ENCODE data around the gene INSR.

DNA sequence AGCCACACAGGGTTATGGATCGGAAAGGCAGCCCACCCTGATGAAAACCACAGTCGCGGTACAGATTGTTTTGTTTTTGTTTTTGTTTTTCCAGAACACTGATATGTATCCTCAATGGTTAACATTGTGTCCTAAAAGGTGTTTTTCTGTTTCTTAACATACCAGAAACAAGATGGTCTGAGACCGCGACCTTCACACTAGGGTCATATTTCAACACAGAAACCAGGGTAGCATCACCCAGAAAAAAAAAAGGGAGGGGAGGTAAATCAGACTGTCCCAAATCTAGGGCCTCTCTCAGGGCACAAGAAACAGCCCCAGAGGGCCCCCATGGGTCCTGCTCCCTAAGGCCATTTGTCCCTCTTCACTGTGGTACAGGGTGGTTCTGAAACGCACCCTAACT, 66.5 kb downstream of the INSR start:
- TF ChIP-seq, protein P1, sequence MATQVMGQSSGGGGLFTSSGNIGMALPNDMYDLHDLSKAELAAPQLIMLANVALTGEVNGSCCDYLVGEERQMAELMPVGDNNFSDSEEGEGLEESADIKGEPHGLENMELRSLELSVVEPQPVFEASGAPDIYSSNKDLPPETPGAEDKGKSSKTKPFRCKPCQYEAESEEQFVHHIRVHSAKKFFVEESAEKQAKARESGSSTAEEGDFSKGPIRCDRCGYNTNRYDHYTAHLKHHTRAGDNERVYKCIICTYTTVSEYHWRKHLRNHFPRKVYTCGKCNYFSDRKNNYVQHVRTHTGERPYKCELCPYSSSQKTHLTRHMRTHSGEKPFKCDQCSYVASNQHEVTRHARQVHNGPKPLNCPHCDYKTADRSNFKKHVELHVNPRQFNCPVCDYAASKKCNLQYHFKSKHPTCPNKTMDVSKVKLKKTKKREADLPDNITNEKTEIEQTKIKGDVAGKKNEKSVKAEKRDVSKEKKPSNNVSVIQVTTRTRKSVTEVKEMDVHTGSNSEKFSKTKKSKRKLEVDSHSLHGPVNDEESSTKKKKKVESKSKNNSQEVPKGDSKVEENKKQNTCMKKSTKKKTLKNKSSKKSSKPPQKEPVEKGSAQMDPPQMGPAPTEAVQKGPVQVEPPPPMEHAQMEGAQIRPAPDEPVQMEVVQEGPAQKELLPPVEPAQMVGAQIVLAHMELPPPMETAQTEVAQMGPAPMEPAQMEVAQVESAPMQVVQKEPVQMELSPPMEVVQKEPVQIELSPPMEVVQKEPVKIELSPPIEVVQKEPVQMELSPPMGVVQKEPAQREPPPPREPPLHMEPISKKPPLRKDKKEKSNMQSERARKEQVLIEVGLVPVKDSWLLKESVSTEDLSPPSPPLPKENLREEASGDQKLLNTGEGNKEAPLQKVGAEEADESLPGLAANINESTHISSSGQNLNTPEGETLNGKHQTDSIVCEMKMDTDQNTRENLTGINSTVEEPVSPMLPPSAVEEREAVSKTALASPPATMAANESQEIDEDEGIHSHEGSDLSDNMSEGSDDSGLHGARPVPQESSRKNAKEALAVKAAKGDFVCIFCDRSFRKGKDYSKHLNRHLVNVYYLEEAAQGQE (tag by site-specific recombination; IDR thresholded peaks at IDR 0.05): no peak
- TF ChIP-seq, protein P2, sequence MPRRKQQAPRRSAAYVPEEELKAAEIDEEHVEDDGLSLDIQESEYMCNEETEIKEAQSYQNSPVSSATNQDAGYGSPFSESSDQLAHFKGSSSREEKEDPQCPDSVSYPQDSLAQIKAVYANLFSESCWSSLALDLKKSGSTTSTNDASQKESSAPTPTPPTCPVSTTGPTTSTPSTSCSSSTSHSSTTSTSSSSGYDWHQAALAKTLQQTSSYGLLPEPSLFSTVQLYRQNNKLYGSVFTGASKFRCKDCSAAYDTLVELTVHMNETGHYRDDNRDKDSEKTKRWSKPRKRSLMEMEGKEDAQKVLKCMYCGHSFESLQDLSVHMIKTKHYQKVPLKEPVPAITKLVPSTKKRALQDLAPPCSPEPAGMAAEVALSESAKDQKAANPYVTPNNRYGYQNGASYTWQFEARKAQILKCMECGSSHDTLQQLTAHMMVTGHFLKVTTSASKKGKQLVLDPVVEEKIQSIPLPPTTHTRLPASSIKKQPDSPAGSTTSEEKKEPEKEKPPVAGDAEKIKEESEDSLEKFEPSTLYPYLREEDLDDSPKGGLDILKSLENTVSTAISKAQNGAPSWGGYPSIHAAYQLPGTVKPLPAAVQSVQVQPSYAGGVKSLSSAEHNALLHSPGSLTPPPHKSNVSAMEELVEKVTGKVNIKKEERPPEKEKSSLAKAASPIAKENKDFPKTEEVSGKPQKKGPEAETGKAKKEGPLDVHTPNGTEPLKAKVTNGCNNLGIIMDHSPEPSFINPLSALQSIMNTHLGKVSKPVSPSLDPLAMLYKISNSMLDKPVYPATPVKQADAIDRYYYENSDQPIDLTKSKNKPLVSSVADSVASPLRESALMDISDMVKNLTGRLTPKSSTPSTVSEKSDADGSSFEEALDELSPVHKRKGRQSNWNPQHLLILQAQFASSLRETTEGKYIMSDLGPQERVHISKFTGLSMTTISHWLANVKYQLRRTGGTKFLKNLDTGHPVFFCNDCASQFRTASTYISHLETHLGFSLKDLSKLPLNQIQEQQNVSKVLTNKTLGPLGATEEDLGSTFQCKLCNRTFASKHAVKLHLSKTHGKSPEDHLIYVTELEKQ (tag by site-specific recombination; IDR thresholded peaks at IDR 0.05; ENCODE audit: borderline replicate concordance): no peak
- TF ChIP-seq ZNF140 (tag by site-specific recombination; IDR thresholded peaks at IDR 0.05) (no peak), ZNF239 (tag by site-specific recombination; IDR thresholded peaks at IDR 0.05) (no peak), ZNF701 (tag by site-specific recombination; IDR thresholded peaks at IDR 0.05) (no peak), KLF10 (tag by site-specific recombination; IDR thresholded peaks at IDR 0.05) (no peak), SP2 (tag by site-specific recombination; IDR thresholded peaks at IDR 0.05) (no peak), ZNF549 (tag by site-specific recombination; IDR thresholded peaks at IDR 0.05) (no peak)
- TF ChIP-seq, protein P3, sequence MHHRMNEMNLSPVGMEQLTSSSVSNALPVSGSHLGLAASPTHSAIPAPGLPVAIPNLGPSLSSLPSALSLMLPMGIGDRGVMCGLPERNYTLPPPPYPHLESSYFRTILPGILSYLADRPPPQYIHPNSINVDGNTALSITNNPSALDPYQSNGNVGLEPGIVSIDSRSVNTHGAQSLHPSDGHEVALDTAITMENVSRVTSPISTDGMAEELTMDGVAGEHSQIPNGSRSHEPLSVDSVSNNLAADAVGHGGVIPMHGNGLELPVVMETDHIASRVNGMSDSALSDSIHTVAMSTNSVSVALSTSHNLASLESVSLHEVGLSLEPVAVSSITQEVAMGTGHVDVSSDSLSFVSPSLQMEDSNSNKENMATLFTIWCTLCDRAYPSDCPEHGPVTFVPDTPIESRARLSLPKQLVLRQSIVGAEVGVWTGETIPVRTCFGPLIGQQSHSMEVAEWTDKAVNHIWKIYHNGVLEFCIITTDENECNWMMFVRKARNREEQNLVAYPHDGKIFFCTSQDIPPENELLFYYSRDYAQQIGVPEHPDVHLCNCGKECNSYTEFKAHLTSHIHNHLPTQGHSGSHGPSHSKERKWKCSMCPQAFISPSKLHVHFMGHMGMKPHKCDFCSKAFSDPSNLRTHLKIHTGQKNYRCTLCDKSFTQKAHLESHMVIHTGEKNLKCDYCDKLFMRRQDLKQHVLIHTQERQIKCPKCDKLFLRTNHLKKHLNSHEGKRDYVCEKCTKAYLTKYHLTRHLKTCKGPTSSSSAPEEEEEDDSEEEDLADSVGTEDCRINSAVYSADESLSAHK (tag by site-specific recombination; IDR thresholded peaks at IDR 0.05): no peak
- TF ChIP-seq, protein P4, sequence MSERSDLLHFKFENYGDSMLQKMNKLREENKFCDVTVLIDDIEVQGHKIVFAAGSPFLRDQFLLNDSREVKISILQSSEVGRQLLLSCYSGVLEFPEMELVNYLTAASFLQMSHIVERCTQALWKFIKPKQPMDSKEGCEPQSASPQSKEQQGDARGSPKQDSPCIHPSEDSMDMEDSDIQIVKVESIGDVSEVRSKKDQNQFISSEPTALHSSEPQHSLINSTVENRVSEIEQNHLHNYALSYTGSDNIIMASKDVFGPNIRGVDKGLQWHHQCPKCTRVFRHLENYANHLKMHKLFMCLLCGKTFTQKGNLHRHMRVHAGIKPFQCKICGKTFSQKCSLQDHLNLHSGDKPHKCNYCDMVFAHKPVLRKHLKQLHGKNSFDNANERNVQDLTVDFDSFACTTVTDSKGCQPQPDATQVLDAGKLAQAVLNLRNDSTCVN (tag by site-specific recombination; optimal IDR thresholded peaks at IDR 0.05): no peak
- TF ChIP-seq, protein P5, sequence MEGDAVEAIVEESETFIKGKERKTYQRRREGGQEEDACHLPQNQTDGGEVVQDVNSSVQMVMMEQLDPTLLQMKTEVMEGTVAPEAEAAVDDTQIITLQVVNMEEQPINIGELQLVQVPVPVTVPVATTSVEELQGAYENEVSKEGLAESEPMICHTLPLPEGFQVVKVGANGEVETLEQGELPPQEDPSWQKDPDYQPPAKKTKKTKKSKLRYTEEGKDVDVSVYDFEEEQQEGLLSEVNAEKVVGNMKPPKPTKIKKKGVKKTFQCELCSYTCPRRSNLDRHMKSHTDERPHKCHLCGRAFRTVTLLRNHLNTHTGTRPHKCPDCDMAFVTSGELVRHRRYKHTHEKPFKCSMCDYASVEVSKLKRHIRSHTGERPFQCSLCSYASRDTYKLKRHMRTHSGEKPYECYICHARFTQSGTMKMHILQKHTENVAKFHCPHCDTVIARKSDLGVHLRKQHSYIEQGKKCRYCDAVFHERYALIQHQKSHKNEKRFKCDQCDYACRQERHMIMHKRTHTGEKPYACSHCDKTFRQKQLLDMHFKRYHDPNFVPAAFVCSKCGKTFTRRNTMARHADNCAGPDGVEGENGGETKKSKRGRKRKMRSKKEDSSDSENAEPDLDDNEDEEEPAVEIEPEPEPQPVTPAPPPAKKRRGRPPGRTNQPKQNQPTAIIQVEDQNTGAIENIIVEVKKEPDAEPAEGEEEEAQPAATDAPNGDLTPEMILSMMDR (tag by site-specific recombination; IDR thresholded peaks at IDR 0.05): no peak
- TF ChIP-seq, protein P6, sequence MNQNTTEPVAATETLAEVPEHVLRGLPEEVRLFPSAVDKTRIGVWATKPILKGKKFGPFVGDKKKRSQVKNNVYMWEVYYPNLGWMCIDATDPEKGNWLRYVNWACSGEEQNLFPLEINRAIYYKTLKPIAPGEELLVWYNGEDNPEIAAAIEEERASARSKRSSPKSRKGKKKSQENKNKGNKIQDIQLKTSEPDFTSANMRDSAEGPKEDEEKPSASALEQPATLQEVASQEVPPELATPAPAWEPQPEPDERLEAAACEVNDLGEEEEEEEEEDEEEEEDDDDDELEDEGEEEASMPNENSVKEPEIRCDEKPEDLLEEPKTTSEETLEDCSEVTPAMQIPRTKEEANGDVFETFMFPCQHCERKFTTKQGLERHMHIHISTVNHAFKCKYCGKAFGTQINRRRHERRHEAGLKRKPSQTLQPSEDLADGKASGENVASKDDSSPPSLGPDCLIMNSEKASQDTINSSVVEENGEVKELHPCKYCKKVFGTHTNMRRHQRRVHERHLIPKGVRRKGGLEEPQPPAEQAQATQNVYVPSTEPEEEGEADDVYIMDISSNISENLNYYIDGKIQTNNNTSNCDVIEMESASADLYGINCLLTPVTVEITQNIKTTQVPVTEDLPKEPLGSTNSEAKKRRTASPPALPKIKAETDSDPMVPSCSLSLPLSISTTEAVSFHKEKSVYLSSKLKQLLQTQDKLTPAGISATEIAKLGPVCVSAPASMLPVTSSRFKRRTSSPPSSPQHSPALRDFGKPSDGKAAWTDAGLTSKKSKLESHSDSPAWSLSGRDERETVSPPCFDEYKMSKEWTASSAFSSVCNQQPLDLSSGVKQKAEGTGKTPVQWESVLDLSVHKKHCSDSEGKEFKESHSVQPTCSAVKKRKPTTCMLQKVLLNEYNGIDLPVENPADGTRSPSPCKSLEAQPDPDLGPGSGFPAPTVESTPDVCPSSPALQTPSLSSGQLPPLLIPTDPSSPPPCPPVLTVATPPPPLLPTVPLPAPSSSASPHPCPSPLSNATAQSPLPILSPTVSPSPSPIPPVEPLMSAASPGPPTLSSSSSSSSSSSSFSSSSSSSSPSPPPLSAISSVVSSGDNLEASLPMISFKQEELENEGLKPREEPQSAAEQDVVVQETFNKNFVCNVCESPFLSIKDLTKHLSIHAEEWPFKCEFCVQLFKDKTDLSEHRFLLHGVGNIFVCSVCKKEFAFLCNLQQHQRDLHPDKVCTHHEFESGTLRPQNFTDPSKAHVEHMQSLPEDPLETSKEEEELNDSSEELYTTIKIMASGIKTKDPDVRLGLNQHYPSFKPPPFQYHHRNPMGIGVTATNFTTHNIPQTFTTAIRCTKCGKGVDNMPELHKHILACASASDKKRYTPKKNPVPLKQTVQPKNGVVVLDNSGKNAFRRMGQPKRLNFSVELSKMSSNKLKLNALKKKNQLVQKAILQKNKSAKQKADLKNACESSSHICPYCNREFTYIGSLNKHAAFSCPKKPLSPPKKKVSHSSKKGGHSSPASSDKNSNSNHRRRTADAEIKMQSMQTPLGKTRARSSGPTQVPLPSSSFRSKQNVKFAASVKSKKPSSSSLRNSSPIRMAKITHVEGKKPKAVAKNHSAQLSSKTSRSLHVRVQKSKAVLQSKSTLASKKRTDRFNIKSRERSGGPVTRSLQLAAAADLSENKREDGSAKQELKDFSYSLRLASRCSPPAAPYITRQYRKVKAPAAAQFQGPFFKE (tag by site-specific recombination; IDR thresholded peaks at IDR 0.05; ENCODE audit: borderline replicate concordance): no peak
